ENCODE results near the gene GOLGB1.

- no peak for TF ChIP-seq ZC3H10 (CRISPR knock-in tag; IDR thresholded peaks at IDR 0.05)
- TF ChIP-seq POU6F1 (CRISPR knock-in tag; IDR thresholded peaks at IDR 0.05; ENCODE audit: borderline replicate concordance, low read depth): no peak
- TF ChIP-seq PATZ1 (CRISPR knock-in tag; IDR thresholded peaks at IDR 0.05; ENCODE audit: borderline replicate concordance): no peak
- no peak for TF ChIP-seq ESRRG (CRISPR knock-in tag; IDR thresholded peaks at IDR 0.05)
- no peak for TF ChIP-seq ZNF8 (CRISPR knock-in tag; IDR thresholded peaks at IDR 0.05)
- no peak for TF ChIP-seq ZNF70 (CRISPR knock-in tag; IDR thresholded peaks at IDR 0.05)
- TF ChIP-seq TSHZ2 (CRISPR knock-in tag; IDR thresholded peaks at IDR 0.05): no peak
- TF ChIP-seq TOX (CRISPR knock-in tag; IDR thresholded peaks at IDR 0.05; ENCODE audit: borderline replicate concordance): no peak
- no peak for TF ChIP-seq TCF4 (CRISPR knock-in tag; IDR thresholded peaks at IDR 0.05; ENCODE audit: borderline replicate concordance)
- TF ChIP-seq OSR1 (CRISPR knock-in tag; IDR thresholded peaks at IDR 0.05): no peak
- TF ChIP-seq RARB (CRISPR knock-in tag; IDR thresholded peaks at IDR 0.05): no peak
Measured at GRCh38 chr3:121752772-121753171, 3.2 kb upstream of the GOLGB1 start.
